ENCODE measurements around the gene CBR3.
"Not testable (repeated sequence)": the region's sequence is repeated elsewhere in the genome, so short reads cannot be mapped to it uniquely, and the experiment has no call there.

Gene CBR3

GRCh38 chr21:36134803-36135390 is at the start of gene CBR3:
CBR3 (plus strand) TSS chr21:36135079; CDS start chr21:36135193, 114 bp downstream.
- DNase-seq (ENCODE audit: low spot score): peak; percentile 43

DNA sequence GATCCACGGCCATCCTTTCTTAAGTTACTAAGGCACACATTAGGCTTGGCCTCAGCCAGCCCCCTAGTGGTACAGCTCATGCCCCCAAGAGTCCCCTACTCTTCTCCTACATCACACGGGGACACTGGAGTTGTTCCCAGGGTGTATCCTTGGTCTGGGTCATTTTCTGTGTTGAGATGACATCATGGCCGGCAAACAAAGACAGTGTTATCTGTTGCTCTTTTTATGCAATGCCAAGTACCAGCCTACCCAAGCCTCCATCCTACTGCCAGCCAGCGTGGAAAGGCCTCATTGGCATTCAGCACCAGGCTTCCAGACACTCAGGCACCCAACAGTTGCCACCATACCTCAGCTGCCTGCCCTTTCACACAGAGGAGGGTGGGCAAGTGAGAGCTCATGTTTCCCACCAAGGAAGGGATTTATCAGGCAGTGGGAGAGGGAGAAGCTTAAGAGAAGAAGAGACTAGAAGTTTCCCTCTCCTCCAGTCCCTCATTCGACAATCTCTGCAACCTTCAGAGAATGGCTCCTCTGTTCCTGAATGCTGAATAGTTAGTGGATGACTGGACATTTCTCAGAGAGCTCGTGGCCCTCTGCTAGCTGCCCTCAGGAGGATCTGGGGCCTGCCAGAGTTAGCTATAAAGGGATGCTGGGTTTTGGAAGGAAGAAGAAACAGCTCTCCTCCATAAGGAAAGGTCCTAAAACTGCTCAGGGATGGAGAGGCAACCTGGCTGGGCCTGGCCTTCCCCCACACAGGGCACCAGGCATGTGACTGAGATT is 47.3 kb upstream of the CBR3 start:
- no peak for DNase-seq (ENCODE audit: low spot score)

DNA sequence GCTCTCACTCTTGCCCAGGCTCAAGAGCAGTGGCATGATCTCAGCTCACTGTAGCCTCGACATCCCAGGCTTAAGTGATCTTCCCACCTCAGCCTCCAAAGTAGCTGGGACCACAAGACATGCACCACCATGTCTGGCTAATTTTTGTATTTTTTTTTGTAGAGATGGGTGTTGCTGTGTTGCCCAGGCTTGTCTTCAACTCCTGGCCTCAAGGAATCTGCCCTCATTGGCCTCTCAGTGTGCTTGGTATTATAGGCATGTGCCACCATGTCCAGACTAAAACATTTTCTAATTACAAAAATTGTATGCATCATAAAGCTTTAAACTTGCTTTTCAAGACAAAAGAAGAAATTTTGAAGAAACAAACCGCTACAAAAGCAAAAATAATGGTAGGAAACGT is 44.9 kb upstream of the CBR3 start:
- DNase-seq (ENCODE audit: low spot score): no peak

GRCh38 chr21:36092681-36093080 is 42.2 kb upstream of the CBR3 start:
- DNase-seq (ENCODE audit: low spot score): no peak

DNA sequence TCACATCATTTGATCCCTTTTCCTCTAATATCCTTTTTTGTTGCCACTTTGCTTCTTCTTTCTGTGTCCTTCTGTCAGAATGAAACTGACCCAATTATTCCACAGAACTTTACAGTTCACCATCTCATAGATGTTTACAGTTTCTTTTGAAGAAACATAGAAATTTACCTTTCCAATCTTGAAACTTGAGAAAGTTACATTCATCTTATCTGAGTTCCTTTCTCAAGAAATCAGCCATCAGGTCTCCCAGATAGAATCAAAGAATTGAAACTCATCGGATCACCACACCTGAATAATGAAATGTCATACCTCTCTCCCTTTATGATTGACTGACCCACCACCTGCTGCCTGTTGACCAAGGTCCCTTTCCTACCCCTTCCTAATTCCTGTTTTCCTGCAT is 41.4 kb upstream of the CBR3 start:
- DNase-seq (ENCODE audit: low spot score): no peak

DNA sequence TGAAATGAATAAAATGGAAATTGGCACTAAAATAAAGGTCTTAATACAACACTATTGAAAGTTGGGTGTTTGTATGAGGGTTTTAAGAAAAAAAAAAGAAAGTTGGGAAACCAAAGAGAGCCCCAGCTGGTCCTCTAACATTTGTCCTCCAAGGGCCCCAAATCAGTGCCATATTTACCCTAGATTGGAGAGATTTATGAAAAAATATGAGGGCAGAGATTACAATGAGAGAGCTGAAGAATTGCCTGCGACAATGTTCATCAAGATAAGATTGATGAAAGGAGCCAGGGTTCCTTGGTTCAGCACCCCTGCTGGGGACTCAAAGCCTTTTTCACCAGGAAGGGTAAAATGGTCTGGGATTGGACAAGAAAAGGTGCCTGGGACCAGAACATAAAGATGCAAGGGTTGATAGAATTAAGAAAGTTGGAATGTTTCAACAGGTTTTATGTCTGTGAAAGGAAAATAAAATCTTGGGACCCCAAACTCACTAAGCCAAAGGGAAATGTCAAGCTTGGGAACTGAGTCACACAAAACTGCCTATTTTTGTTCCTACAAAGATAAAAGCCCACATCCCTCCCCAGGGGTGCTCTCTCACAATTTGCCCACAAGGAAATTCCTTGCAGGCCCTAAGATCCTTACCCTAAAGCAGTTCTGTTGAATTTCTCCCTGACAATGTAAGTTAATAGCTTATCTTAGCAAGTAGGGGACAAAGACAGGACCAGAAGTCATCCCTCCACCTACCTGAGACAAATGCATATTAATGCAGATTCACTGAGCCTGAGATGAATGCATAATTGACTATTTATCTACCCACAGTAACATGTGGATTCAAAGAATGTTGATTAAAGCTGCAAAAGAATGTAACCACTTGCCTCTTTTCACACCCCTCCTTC is 38.2 kb upstream of the CBR3 start:
- no peak for DNase-seq (ENCODE audit: low spot score)

DNA sequence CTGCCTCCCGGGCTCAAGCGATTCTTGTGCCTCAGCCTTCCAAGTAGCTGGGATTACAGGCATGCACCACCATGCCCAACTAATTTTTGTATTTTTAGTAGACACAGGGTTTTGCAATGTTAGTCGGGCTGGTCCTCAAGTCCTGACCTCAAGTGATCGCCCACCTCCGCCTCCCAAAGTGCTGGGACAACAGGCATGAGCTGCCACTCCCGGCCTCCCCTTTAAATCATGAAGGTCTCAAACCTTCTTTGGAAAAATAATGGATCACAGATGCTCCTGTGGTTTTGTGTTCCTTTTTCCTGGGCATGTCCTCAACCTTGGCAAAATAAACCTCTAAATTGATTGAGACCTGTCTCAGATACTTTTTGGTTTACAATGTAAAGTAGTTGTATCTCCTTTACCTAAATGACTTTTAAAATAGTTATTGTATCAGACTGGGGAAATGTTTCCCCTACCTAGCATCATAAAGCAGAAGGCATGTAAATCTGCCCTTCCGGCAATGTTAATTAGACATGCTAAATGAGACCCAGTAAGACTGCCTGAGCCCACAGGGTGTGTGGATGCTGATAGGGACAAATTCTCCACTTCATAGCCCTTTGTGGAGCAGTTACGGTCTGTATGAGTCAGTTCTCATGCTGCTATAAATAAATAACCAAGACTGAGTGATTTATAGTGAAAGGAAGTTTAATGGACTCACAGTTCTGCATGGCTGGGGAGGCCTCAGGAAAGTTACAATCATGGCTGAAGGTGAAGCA is 37.3 kb upstream of the CBR3 start:
- DNase-seq (ENCODE audit: low spot score): no peak

- no peak for DNase-seq (ENCODE audit: low spot score)
Observed at GRCh38 chr21:36098182-36098532, 36.7 kb upstream of the CBR3 start.

- no peak for DNase-seq (ENCODE audit: low spot score)
Observed at GRCh38 chr21:36099000-36099399, 35.9 kb upstream of the CBR3 start.

- not testable (repeated sequence) for DNase-seq (ENCODE audit: low spot score)
Observed at GRCh38 chr21:36099695-36100211, 35.1 kb upstream of the CBR3 start.

DNA sequence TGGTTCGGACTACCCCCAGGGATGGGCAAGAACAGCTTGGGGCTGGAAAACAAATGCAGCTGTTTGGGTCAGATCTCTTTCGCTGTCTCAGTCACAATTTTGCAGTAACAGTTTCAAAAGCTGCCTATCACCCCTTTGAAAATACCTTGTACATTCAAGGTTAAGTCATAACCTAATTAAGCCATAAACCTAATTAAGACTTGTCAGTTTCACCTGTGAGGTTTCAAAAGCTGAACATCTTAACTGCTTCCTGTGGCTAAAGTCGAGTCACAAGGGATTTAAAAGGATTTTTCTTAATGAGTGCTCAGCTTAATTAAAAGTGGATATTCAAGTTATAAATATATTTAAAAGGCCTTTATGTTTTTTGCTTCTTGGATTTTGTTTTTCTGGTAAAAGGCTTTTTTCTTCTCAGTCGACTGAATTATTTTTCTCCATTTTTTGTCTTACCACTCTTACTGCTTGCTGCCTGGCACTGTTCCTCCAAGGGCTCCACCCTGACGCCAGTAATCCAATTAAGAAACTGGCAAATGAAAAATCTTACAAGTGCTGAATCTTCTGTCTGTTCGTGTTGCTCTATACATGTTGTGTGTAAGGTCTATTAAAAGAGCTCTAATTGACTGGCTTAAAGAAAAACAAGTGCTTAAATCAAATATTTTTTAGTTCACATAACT is 33.8 kb upstream of the CBR3 start:
- no peak for DNase-seq (ENCODE audit: low spot score)

DNA sequence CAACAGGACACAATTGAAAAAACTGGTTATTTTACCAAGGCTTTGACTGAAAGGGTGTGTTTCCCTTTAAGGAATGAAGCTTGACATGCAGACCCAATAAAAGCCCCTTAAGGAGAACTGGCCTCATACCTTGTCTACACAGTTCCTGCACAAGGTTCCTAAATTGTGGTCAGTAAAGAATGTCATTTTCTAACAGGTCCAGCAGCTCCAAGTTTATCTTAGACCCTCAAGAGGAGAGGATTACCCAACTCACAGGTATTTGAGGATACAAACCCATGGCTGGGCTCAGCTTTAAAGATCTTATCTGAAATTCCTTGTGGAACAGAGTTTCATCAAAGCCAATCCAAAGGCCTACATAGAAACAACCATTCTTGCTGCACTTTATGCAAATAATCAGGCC is 31.4 kb upstream of the CBR3 start:
- DNase-seq (ENCODE audit: low spot score): no peak

GRCh38 chr21:36104317-36105300 is 30.3 kb upstream of the CBR3 start:
- peak; percentile 46 for DNase-seq (ENCODE audit: low spot score)

DNA sequence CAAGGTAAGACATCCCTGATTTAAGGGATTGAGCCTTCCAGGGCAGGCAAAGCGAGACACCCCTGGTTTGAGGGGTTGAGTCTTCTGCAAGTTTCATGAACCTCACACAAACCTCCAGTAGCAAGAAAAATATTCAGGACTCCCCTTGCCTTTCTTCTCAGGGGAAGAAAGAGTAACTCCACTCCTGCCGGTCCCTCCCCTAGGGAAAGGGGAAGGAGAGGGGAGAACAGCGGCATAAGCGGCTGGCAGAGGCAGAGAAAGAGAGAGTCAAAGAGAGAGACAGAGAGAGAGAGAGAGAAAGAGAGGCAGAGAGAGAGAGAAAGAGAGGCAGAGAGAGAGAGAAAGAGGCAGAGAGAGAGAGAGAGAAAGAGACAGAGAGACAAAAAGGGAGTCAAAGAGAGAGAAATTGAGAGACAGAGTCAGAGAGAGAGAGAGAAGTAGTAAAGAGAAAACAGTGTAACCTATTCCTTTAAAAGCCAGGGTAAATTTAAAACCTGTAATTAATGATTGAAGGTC is 29.5 kb upstream of the CBR3 start:
- DNase-seq (ENCODE audit: low spot score): no peak

GRCh38 chr21:36109868-36110267 is 25.0 kb upstream of the CBR3 start:
- DNase-seq (ENCODE audit: low spot score): no peak

DNA sequence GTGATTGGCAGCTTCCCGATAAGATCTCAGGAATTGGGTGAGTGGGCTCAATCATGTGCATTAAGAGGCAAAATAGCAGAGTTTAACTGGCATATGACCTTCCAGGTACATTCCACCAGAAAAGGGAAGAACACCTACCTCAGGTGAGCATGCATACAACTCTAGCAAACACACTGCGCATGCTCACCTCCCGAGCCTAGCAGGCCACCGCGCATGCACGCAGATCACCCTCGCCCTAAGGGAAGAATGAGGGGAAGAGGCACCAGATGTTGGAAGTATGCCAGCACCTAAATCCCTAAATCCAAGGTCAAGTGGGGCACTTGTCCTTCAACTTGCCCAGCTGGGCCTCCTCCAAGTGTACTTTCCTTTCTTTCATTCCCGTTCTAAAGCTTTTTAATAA is 23.6 kb upstream of the CBR3 start:
- DNase-seq (ENCODE audit: low spot score): no peak

DNA sequence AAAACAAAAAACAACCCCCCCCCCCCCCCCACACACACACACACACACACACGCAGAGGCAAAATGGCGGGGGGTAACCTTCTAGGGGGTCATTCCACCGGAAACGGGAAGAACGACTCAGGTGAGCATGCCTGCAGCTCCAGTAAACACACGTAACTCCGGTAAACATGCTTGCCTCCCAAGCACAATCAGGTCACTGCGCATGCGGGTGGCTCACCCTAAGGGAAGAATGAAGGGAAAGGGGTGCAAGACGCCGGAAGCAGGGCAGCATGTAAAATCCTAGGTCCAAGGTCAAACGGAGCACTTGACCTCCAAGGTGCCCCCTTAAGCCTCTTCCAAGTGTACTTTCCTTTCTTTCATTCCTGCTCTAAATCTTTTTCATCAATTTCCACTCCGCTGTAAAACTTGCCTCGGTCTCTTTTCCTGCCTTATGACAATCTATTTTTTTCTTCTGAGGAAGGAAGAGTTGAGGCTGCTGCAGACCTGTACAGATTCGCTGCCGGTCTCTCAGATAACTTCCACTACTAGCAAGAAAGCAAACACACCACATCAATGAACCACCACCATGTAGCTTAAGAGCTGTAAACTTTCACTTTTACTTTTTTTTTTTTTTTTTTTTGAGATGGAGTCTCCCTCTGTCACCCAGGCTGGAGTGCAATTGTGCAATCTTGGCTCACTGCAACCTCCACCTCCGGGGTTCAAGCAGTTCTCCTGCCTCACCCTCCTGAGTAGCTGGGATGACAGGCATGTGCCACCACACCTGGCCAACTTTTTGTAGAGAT is 21.0 kb upstream of the CBR3 start:
- peak; percentile 50 for DNase-seq (ENCODE audit: low spot score)

- no peak for DNase-seq (ENCODE audit: low spot score)
Observed at GRCh38 chr21:36115138-36115730, 19.6 kb upstream of the CBR3 start.

DNA sequence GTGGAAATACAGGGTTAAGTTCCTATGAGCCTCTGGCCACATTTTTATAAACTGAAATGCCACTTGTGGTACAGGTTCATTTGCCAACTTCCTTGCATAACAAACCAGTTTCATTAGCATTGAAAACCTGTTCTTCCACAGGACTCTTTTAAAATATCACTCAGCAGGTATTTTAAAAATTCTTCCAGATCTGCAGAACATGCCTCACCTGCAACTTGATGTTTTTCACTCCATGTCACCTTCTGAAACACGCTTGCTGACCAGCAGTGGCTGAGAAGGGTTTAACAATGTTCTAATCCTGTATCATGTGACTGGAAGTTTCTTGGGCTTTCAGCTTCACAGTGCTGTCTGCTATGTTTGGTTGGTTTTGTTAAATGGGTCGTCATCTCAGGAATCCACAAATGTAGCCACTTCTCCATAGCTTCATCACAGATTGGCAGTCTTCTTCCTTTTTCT is 17.6 kb upstream of the CBR3 start:
- DNase-seq (ENCODE audit: low spot score): no peak
